ENCODE data around the gene MYO3B. TPM values are rescaled to one million over a fixed set of nuclear protein-coding genes. Genes with fewer than 3 reads are reported as not detected.

The MYO3B gene
- total and polyA plus RNA-seq, 2 donors (not counting 1 experiment from before 2014, with no cell fraction given), result not detected

DNA sequence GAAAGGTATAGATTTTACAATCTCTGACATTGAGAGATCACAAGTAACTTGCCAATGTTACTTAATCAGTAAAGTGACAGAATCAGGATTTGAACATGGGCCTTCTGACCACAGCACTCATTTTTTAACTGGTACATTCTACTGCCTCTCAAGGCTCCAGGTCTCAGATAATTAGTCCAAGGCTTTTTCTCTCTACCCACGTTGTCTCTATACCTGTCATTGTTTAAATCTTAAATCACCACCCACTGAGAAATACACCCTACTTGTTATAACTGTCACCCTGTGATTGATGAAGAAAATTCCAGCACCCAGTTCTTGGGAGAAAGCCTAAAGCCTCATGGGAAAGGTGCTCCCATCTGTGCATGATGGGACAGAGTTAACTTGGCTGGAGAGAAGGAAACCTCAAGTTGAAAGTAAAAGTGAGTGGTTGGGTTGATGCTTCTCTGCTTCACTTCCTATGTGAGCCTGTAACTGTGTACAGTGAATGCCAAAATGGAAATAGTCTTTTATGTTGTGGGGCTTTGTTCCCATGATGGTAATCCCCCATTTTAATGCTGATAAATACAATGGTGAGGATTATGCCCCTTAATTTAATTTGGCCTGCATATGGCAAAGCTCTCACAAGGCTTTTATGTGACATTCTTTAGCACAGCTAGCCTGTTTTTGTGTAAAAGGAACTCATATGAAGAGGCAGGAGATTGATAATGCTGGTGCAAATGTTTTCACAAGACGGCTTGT, 347.1 kb downstream of the MYO3B start:
- intact Hi-C loops (cut with micrococcal nuclease), result no loop called here
- TF ChIP-seq, protein P1, sequence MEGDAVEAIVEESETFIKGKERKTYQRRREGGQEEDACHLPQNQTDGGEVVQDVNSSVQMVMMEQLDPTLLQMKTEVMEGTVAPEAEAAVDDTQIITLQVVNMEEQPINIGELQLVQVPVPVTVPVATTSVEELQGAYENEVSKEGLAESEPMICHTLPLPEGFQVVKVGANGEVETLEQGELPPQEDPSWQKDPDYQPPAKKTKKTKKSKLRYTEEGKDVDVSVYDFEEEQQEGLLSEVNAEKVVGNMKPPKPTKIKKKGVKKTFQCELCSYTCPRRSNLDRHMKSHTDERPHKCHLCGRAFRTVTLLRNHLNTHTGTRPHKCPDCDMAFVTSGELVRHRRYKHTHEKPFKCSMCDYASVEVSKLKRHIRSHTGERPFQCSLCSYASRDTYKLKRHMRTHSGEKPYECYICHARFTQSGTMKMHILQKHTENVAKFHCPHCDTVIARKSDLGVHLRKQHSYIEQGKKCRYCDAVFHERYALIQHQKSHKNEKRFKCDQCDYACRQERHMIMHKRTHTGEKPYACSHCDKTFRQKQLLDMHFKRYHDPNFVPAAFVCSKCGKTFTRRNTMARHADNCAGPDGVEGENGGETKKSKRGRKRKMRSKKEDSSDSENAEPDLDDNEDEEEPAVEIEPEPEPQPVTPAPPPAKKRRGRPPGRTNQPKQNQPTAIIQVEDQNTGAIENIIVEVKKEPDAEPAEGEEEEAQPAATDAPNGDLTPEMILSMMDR (IDR thresholded peaks at IDR 0.05), result no peak
- no peak for TF ChIP-seq EZH2 (IDR thresholded peaks at IDR 0.05; ENCODE audit: borderline replicate concordance, insufficient read depth, low read depth, low read length, poor library complexity, severe bottlenecking)
- POLR2A ChIA-PET, result no interaction called here
- Histone ChIP-seq H3K9me3 (ENCODE audit: control extremely low read depth in 1 of 3, control insufficient read depth in 2 of 3, insufficient read depth in 1 of 3, low read length in 2 of 3) (no peaks in the 10 kb centered on the region), H4K20me1 (ENCODE audit: control insufficient read depth, insufficient read depth, low read length, poor library complexity, severe bottlenecking) (no peaks in the 10 kb centered on the region), H3K4me3 (ENCODE audit: control extremely low read depth in 1 of 5, extremely low read depth in 1 of 5, insufficient read depth in 1 of 5, low read depth in 2 of 5, low read length in 4 of 5) (no peak overlapping the region), H3K4me1 (ENCODE audit: control insufficient read depth in 2 of 2, insufficient read depth in 2 of 2, low read length in 2 of 2) (no peaks in the 10 kb centered on the region), H3K4me2 (replicated peaks; ENCODE audit: low read depth, low read length, poor library complexity, severe bottlenecking) (no peak overlapping the region), H3K27ac (ENCODE audit: low read length in 2 of 2) (no peak overlapping the region), H3K9ac (ENCODE audit: low read length) (no peak overlapping the region), H3K79me2 (ENCODE audit: control insufficient read depth, insufficient read depth, low read length) (no peaks in the 10 kb centered on the region), H2AFZ (ENCODE audit: insufficient read depth, low read depth, low read length, poor library complexity, severe bottlenecking) (no peak overlapping the region), H3K36me3 (replicated peaks in 1 of 2; ENCODE audit: control extremely low read depth in 1 of 2, control insufficient read depth in 1 of 2, extremely low read depth in 1 of 2, insufficient read depth in 2 of 2, low read length in 1 of 2) (no peaks in the 10 kb centered on the region), H3K27me3 (replicated peaks in 1 of 4; ENCODE audit: control extremely low read depth in 1 of 4, control insufficient read depth in 3 of 4, insufficient read depth in 4 of 4, low read length in 3 of 4) (no peaks in the 10 kb centered on the region)
- no peak for DNase-seq
- CTCF ChIA-PET, result no interaction called here
- 77% methylated on average over 2 of the region's 2 CpGs for WGBS (ENCODE audit: insufficient coverage)
- H3K9me3 Mint-ChIP-seq (ENCODE audit: insufficient read depth), result no peaks in the 10 kb centered on the region
- no peak overlapping the region for H3K27ac Mint-ChIP-seq
- no peaks in the 10 kb centered on the region for H3K4me1 Mint-ChIP-seq
- H3K4me3 Mint-ChIP-seq, result no peak overlapping the region
- ATAC-seq (ENCODE audit: low read depth), result no peak
- no peaks in the 10 kb centered on the region for H3K27me3 Mint-ChIP-seq

DNA sequence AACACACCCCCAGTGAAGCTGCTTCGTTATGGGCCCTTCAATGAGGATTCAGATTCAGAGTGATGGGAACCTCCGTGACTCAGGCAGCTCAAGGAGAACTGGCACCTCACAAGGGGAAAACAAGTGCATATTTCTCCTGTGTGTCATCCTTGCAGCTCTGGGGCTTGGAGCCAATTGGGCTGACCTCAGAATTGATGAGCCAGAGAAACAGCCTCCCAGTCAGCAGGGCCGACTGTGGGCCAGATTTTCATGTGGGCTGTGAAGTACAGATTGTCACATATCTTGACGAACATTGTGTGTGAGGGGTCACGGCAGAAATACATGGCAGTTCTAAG, 347.6 kb downstream of the MYO3B start:
- no peaks in the 10 kb centered on the region for H3K27me3 Mint-ChIP-seq
- 82% methylated on average over 2 of the region's 5 CpGs for WGBS (ENCODE audit: insufficient coverage)
- H3K4me1 Mint-ChIP-seq, result no peaks in the 10 kb centered on the region
- Histone ChIP-seq H2AFZ (ENCODE audit: insufficient read depth, low read depth, low read length, poor library complexity, severe bottlenecking) (no peak overlapping the region), H3K27ac (ENCODE audit: low read length in 2 of 2) (no peak overlapping the region), H3K9me3 (ENCODE audit: control extremely low read depth in 1 of 3, control insufficient read depth in 2 of 3, insufficient read depth in 1 of 3, low read length in 2 of 3) (no peaks in the 10 kb centered on the region), H3K4me2 (replicated peaks; ENCODE audit: low read depth, low read length, poor library complexity, severe bottlenecking) (no peak overlapping the region), H3K4me1 (ENCODE audit: control insufficient read depth in 2 of 2, insufficient read depth in 2 of 2, low read length in 2 of 2) (no peaks in the 10 kb centered on the region), H3K79me2 (ENCODE audit: control insufficient read depth, insufficient read depth, low read length) (no peaks in the 10 kb centered on the region), H3K36me3 (replicated peaks in 1 of 2; ENCODE audit: control extremely low read depth in 1 of 2, control insufficient read depth in 1 of 2, extremely low read depth in 1 of 2, insufficient read depth in 2 of 2, low read length in 1 of 2) (no peaks in the 10 kb centered on the region), H4K20me1 (ENCODE audit: control insufficient read depth, insufficient read depth, low read length, poor library complexity, severe bottlenecking) (no peaks in the 10 kb centered on the region), H3K27me3 (replicated peaks in 1 of 4; ENCODE audit: control extremely low read depth in 1 of 4, control insufficient read depth in 3 of 4, insufficient read depth in 4 of 4, low read length in 3 of 4) (no peaks in the 10 kb centered on the region), H3K9ac (ENCODE audit: low read length) (no peak overlapping the region), H3K4me3 (ENCODE audit: control extremely low read depth in 1 of 5, extremely low read depth in 1 of 5, insufficient read depth in 1 of 5, low read depth in 2 of 5, low read length in 4 of 5) (no peak overlapping the region)
- H3K4me3 Mint-ChIP-seq, result no peak overlapping the region
- ChIA-PET CTCF (no interaction called here), POLR2A (no interaction called here)
- no peak for TF ChIP-seq EZH2 (IDR thresholded peaks at IDR 0.05; ENCODE audit: borderline replicate concordance, insufficient read depth, low read depth, low read length, poor library complexity, severe bottlenecking)
- TF ChIP-seq, protein P1 (IDR thresholded peaks at IDR 0.05), result no peak
- intact Hi-C loops (cut with micrococcal nuclease), result no loop called here
- H3K27ac Mint-ChIP-seq, result no peak overlapping the region
- ATAC-seq (ENCODE audit: low read depth), result no peak
- no peaks in the 10 kb centered on the region for H3K9me3 Mint-ChIP-seq (ENCODE audit: insufficient read depth)
- DNase-seq, result no peak

All from B cell (primary cell).